K562 treated with DMSO at 1 percent for 12 hours (cell line): ENCODE results near the gene TMEM109. TPM values are rescaled to one million over a fixed set of nuclear protein-coding genes. Genes with fewer than 3 reads are reported as not detected.

Experiments used
- total RNA-seq: library from RNA; unstranded; fragments of 300-600 nt; gene quantifications from 2 replicates; pipeline ENCODE4 v1.2.3, GENCODE V29; 2022; ENCODE audit not compliant: insufficient read depth

The TMEM109 gene, protein sequence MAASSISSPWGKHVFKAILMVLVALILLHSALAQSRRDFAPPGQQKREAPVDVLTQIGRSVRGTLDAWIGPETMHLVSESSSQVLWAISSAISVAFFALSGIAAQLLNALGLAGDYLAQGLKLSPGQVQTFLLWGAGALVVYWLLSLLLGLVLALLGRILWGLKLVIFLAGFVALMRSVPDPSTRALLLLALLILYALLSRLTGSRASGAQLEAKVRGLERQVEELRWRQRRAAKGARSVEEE
- 50.7 and 60.3 TPM in 2 replicates for total RNA-seq

DNA sequence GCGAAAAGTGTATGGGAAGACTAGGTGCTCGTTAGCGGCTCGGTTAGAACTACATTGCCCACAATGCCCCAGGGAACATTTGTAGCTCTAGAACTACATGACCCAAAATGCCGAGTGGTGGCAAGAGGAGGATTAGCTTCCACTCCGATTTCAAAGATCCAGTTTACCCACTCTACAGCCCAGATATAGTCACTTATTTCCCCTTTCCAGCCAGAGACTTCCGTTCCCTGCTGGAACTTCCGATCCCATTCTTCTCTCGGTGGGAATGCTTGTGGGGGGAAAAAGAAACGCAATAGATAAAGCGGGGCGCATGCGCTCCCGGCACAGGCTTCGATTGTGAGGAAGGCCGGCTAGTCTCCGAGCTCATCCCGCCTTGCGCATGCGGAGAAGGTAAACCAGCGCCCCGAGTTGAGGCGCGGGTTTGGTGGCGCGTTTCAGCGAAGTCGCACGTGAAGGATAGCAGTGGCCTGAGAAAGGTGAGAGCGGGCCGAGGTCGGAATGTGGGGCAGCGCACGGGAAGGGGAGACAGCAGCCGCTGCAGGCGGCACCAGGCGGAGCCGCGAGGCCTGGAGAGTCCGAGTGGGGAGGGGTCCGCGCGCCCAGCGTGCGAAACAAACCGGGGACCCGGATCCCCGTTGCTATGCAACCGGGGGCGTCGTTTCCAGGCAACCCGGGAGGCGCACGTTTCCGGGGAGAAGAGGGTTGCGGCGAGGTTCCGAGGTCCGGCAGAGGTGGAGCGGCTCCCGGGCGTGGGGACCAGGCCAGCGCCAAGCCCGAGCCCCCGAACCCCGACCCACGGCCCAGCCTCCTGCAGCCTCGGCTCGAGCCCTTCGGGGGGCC is at the start of gene TMEM109:
Gene TMEM109, plus strand, starts transcription at position 366 of the 840 bp plus-strand sequence. CDS start 5,536 bp downstream, outside the sequence.

DNA sequence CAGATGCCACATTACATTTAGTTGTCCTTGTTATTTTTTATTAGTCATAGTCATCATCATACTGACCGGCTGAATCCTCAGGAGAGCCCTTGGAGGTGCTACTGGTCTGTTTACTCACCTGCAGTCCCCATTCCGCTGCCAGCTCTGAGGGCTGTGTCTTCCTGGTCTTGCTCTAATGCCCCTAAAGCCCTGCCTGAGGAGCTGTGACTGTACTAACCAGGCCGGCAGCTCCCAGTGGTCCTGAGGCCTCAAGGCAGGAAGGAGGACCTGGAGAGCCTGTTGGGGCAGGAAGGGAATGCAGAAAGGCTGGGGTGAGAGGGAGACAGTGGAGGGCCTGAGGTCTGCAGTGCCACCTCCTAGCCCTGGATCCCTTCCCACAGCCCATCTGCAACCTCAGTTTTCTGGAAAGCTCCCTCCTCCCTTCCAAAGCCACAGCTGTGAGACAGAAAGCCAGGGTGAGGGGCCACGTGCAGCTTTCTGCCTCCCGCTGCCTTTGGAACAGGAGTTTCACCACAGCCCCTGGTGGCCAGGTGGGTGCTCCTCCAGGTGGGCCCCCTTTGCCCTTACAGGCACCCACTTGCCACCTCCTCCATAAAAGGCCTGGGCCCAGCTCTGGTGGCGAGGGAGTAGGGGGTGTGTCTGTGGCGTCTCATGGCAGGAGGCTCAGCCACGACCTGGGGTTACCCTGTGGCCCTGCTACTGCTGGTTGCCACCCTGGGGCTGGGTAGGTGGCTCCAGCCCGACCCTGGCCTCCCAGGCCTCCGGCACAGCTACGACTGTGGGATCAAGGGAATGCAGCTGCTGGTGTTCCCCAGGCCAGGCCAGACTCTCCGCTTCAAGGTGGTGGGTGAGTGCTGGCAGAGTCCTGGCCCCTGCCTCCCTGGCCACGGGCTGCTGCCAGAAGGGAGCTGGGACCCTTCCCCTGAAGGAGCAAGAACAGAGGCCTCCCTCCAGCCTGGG is 46.8 kb upstream of the TMEM109 start, which contains the start of gene ZP1:
Gene ZP1, plus strand, starts transcription at position 632 of the 960 bp plus-strand sequence. Its CDS starts 20 bp downstream, at position 652.

DNA sequence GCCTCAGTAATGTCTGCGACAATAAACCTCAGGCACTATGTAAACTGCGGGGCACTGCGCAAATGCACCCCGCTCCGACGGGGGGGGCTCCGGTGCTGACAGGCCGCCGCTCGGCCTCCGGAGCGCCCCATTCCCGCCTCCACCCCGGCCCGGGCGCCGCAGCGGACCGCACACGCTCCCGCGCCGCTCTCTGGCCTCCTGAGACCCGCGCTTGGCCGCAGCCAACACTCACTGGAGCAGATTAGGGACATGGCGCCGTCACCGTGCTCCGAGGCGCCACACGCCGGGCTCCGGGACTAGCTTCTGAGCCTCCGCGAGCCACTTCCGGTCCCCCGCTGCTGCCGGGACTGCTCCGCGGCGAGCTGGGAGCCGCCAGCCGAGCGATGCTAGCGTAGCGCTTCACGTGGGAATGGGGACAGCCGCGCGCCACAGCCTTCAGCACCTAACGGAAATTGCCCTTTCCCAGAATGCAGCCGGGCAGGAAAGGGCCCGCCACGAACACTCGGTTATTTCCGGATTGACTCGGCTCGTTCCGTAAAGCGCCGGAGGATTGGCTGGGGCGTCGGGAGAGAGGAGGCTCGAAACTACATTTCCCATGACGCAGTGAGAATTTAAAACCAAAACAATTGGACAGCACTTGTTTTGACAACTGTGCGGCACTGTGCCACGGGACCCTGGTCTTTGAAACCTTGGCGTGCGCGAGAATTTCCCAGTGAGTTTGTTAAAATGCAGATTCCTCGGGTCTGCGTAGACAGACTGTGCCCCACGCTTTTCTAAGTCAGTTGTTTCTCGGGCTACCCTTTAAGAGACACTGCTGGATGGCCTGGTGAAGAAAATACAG is 7.6 kb upstream of the TMEM109 start, which contains the start of gene PRPF19:
Gene PRPF19, minus strand, starts transcription at position 454 of the 841 bp plus-strand sequence. Its CDS starts 203 bp downstream, at position 251.

DNA sequence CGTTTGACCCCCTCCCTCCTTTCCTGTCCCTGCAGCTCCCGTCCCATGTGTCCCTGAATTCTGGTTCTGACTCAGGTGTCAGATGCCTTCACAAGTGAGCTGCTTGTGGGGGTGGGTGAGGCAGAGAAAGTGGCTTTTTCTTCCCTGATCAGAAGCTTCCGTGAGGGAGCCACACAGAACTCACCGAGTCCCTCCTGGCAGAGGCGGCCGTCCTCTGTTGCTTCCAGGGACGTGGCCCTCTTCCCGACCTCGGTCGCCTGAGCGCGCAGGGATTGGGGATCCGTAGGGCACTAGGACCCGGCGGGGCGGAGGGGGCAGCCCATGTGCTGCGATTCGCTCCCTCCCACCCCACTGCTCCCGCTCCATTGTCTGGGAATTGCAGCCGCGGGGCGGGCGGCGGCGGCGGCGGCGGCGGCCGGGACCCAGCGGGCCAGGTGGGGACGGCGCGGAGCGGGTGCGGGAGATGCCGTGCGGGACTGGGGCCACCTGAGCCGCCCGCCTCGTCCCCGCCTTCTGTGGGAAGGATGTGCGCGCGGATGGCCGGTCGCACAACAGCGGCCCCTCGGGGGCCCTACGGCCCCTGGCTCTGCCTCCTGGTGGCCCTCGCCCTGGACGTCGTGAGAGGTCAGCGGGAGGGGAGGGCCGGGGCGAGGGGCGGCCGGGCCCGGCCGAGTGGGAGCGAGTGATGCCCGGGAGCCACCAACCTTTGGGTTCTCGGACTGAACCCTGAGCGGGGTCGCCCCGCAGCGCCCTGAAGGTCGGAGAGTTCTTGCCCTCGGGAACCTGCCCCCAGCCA is 10.3 kb downstream of the TMEM109 start, which contains the start of gene TMEM132A:
Gene TMEM132A, plus strand, starts transcription at position 351 of the 796 bp plus-strand sequence. Its CDS starts 174 bp downstream, at position 525.

DNA sequence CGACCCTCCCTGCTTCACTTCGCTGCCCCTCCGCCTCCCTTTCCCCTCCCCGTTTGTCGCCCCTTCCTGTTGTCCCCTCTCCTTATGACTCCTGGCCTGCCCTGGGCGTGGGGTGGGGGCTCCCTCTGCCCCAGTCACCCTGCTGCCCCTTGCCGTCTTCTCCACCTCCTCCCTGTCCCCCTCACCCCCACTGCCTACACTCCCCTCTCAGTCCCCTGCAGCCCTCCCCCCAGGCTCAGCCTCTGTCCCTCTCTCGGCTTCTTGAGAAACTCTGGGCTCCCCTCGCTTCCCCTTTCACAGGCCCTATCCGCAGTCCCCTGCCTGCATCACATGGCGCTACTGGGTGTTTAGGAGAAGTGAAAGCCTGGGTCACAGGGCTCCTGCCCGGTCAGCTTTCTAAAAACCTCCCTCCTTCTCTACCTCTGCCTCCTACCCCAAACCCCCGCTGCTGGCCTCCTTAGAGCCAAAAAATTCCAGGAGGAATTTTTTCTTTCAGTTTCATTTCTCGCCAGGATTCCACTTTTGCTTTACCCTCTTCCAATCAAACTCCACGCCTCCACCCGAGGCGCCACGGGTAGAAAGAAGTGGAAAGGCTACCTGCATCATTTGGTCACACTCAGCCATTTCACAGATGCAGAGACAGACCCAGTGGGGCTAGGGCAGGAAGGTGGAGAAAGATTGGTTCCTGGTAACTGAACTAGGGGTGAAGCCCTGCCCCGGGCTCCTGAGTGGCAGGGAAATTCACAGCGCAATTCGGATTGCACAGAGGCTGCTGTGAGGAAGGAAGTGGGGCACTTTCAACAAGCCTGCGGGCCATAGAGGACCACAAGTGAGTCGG is 38.2 kb downstream of the TMEM109 start, which contains the start of gene SLC15A3:
Gene SLC15A3, minus strand, starts transcription at position 273 of the 838 bp plus-strand sequence. CDS start 625 bp downstream, outside the sequence.

DNA sequence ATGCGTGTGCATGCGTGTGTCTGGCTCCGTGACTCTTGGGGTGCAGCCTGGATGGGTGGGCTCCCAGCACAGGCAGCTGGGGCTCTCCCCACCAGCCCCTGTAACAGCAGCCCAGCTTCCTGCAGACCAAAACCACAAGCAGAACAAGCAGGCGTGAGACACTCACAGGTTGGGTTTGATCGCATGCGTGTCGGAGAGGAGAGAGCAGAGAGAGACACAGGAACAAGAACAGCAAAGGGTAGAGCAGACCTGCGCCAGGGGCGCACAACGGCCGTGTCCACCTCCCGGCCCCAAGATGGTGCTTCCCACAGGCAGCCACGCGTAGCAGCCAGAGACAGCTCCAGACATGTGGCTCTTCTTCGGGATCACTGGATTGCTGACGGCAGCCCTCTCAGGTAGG is 57.6 kb downstream of the TMEM109 start, which contains the start of gene CD6:
Gene CD6, plus strand, starts transcription at position 161 of the 400 bp plus-strand sequence. Its CDS starts 186 bp downstream, at position 347.

Other genes starting within 250 kb of the TMEM109 start
- not detected in 2 replicates for gene MS4A8, start 214.5 kb upstream of the TMEM109 start, total RNA-seq
- not detected in 2 replicates for gene MS4A18, start 189.4 kb upstream of the TMEM109 start, total RNA-seq
- gene MS4A15, start 157.3 kb upstream of the TMEM109 start, total RNA-seq, result not detected in 2 replicates
- gene MS4A10, start 128.8 kb upstream of the TMEM109 start, total RNA-seq, result not detected in 2 replicates
- gene CCDC86, start 72.0 kb upstream of the TMEM109 start, total RNA-seq, result 29.1 and 29.6 TPM in 2 replicates
- 5.1 and 5.2 TPM in 2 replicates for gene PTGDR2, start 58.2 kb upstream of the TMEM109 start, total RNA-seq
- not detected in 2 replicates for gene ZP1, start 46.6 kb upstream of the TMEM109 start, total RNA-seq
- 97.0 and 141 TPM in 2 replicates for gene PRPF19, start 7.6 kb upstream of the TMEM109 start, total RNA-seq
- gene TMEM132A, start 10.3 kb downstream of the TMEM109 start, total RNA-seq, result 0.23 TPM in 1 of 2 replicates, not detected in the other
- gene SLC15A3, start 38.0 kb downstream of the TMEM109 start, total RNA-seq, result not detected in 2 replicates
- gene CD6, start 57.5 kb downstream of the TMEM109 start, total RNA-seq, result not detected in 2 replicates
- not detected in 2 replicates for gene CD5, start 188.3 kb downstream of the TMEM109 start, total RNA-seq
- gene VPS37C, start 247.3 kb downstream of the TMEM109 start, total RNA-seq, result 16.5 and 22.7 TPM in 2 replicates